ENCODE data around the gene KLF3.
A peak's percentile ranks its signal among the peaks of the same experiment; 100 is the strongest.

KLF3 gene

GRCh38 chr4:38659346-38659745 lies 4.7 kb upstream of the KLF3 start:
- no peak for DNase-seq

GRCh38 chr4:38660838-38661237 lies 3.2 kb upstream of the KLF3 start:
- no peak for DNase-seq

GRCh38 chr4:38661371-38661770 lies 2.6 kb upstream of the KLF3 start:
- no peak for DNase-seq

DNA sequence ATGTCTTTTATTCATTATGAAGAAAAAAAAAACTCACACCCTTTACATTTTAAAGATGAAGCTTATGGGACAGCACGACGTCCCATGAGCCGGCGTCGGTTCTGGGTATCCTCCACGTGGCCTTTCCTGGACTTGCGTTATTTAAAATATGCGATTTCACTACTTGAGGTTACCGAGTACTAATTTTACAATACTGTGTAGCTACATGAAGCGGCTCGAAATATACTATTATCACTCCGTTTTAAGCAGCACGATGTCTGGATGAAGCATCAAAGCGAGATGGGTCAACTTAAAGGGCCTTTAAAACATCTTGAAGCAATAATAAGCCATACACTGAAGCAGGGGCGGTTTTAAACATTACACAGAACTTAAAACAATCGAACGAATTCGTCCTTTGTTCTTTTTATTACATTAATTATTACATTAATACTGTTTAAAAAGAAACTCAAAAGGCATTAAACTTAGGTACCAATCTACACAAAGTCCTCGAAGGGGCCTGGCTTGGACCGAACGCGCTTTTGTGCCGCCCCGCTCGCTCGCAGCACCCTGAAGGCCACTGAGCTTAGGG lies 1.4 kb upstream of the KLF3 start:
- DNase-seq, result no peak

GRCh38 chr4:38663090-38663800 lies 754 bp upstream of the KLF3 start:
- no peak for DNase-seq

DNA sequence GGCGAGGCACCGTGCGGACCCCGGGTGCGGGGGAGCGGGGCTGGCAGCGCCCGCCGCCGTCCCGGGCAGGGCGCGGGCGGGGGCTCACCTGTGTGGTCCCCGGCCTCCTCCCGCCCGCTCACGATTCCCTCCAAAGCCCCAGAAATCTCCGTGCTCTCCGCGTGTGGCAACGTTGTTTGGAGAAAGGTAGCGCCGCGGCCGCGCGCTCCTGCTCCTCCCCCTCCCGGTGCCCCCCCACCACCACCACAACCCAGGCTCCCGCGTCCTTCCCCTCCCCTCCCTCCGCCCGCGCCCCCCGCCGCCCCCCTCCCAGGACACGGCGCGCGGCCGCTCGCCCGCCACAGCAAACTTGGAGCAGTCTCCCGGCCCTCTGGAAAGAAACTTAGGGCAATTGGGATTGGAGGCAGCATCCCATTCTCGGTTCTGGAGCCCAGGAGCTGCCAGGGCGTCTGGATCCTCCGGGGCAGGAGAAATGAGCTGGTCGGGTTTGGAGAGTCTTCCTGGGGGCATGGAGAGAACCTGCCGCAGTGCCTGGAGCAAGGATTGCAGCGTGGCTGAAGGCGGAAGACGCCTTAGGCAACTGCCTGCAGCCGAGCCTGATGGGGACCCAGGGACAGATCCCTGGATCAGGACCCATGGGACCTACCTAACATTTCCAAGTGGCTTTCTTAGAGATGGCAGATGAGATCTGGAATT lies 855 bp downstream of the KLF3 start:
- peak; percentile 36 for DNase-seq

GRCh38 chr4:38665551-38666411 lies 1.8 kb downstream of the KLF3 start:
- DNase-seq, result peak; percentile 60

DNA sequence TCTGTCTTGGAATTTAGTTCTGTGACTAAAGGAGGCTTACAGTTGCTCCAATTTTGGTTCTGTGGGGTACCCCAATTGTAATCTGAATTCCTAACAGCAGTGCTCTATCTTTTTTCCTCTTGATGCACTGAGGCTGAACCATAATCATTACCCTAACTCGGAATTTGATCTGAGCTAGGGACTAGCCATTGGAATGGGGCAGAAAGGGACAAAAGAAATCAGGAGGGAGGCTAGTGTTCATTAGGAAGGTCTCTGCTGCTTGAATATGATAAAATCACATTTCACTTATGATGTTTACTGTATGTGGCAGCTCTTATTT lies 2.7 kb downstream of the KLF3 start:
- no peak for DNase-seq

GRCh38 chr4:38667085-38667893 lies 3.3 kb downstream of the KLF3 start:
- DNase-seq, result peak; percentile 92

- no peak for DNase-seq
Observed at GRCh38 chr4:38668203-38668971, 4.4 kb downstream of the KLF3 start.

DNA sequence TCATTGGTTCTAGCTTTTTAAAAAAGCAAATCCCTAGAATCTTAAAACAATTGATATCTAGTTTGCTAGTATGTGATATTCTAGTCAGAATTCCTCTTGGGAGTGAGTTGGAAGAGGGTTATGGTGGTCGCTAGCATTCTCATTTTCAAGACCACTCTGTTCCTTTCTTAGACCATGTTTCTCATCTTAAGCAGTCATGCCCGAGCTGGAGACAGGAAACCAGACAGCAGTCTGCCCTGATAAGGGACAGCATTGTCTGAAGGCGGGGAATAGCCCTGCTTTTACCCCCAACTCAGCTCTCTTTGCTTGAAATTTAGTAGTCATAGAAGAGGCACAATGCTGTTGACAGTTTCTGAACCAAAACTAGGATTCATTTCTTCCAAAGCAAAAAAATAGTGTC lies 5.2 kb downstream of the KLF3 start:
- DNase-seq, result no peak

DNA sequence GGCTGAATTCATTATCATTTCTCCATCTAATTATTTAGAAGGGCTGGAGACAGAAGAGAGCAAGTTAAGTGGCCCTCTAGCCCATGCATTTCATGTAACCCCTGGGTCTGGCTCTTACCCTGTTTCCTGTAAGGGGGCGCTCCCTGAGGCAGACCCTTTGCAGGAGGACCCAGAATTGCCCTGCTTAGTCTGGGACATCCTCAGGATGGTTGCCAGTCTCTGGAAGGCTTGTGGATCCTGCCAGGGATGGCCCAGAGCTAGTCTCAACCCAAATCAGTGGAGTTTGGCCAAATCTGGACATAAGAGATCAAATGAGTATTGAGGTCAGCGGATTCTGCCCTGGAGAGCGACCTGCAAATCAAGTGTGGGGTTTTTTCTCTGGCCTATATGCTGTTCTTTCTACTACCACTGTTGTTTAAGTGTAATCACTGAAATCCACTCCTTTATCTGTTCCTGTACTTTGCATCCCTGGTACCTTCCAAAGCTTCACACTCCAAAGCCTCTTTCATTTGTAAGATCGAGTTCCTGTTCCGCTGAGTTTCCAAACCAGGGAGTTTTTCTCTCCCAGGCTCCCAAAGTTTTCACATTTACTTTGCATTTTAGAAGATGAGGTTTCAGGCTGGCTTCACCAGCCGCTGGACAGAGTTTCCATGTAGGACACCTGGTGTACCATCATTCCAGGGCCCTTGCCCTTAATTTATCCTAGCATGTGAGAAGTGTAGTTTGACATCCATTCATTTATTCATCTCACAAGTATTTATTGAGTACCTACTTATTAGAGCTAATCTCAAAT lies 6.3 kb downstream of the KLF3 start:
- DNase-seq, result no peak

GRCh38 chr4:38670939-38671591 lies 7.1 kb downstream of the KLF3 start:
- no peak for DNase-seq

- no peak for DNase-seq
Observed at GRCh38 chr4:38671592-38671940, 7.6 kb downstream of the KLF3 start.

DNA sequence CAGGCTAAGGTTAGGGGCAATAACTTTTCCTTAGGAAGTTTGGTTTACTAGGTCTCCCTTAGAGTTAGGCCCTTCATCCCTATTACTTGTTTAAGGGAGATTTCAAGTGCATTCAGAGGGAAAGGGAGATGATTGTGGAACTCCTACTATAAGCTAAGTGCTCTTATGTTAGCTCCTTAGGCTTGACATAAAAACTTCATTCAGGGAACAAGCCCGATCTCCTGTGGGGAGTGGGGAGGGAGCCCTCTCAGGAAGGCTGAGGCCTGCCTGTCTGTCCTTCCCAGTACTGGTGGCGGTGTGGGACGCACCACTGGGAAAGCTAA lies 8.0 kb downstream of the KLF3 start:
- DNase-seq, result no peak

DNA sequence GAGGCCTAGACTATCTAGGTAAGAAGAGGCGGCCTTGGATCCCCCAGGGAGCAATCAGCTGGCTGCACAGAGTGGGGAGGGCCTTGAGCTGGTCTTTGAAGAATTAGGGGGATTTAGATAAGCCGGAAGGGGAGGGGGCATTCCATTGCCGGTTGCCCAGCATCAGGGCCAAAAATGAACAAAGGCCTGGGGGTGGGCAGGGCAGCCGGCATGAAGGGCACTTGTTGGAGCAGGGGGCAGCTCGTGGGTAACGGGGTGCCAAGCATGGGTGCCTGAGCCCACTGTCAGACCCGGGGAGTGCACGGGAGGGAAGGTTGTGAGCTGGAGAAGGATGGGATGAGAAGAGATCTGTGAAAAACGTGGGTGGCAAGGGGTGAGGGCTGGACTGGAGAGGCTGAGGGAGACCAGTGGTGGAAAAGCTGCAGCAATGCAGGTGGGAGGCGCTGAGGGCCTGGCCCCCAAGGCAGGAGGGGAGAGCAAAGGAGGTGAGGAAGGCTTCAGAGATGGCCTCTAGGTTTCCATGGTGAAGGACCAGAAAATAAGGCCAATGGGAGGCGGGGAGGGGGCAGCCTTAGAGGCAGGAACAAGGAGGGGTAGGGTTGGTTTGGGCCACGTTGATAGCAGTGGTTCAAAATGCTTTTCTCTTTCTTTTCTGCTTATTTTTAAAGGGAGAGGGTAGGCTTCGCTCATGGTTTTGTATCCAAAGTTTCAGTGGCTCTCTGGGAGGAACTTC lies 8.6 kb downstream of the KLF3 start:
- DNase-seq, result no peak

- DNase-seq, result no peak
Observed at GRCh38 chr4:38673130-38673978, 9.4 kb downstream of the KLF3 start.

- no peak for DNase-seq
Observed at GRCh38 chr4:38674258-38675144, 10.5 kb downstream of the KLF3 start.

Measured in NCI-H2029 treated with DMSO at 0.1 percent for 48 hours (cell line).